HG03521 (cell line): ENCODE results near the gene C10orf88.

ENCODE experiments used
- ATAC-seq: cut with Tn5 transposase; IDR thresholded peaks from one replicate; pipeline ENCODE4 v1.9.1; 2021; ENCODE audit warnings: mild to moderate bottlenecking, moderate library complexity; ENCODE audit not compliant: unreplicated experiment

C10orf88 gene, protein sequence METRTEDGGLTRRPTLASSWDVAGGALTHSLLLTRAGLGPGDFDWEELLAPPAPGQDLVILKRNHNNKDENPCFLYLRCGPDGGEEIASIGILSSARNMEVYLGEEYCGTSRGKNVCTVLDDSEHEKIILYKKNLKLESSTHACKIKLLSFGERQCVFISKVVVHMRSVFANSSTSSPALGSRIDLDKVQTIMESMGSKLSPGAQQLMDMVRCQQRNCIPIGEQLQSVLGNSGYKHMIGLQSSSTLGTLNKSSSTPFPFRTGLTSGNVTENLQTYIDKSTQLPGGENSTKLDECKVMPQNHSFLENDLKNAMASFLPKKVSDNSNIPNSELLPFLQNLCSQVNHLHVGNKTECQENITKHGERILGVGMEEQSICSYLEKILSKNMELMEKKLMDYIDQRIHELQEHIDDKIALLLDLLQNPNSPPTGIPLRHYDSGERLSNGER

DNA sequence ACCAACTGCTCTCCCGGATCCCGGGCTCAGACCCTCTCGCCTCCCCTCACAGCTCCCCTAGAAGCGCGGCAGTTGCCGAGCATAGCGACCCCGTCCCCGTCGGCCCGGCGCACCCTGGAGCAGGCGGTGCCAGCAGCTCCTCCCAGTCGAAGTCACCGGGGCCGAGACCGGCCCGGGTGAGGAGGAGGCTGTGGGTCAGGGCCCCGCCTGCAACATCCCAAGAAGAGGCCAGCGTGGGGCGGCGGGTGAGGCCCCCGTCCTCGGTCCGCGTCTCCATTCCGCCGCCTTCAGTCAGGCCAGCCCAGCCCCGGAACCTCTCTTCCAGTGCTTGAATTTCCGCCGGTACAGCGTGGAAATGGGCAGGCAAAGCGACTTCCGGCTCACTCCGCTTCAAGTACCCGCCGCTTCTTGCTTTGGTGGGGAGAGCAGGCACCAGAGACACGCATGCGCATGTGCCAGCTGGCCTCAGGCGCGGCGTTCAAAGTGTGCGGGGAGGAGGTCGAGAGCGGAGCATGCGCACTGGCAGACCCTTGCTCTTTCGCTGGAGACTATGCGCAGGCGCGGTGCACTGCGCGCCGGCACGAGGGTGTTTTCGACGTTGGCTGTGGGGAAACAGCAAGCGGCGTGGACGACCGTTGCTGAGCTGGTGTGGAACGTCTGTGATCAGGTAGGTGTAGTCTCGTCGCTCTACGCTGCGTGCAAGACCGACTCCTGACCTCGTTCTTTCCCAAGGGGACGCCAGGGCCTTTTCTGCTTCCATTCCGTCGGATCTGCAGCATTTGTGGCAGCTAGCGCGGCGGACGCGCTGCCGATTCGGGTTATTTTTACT lies at the start of gene C10orf88:
Gene C10orf88 (minus strand): TSS at position 326 of the 829 bp plus-strand sequence. CDS start 49 bp downstream, at position 277.
- peak; percentile 97 for ATAC-seq

DNA sequence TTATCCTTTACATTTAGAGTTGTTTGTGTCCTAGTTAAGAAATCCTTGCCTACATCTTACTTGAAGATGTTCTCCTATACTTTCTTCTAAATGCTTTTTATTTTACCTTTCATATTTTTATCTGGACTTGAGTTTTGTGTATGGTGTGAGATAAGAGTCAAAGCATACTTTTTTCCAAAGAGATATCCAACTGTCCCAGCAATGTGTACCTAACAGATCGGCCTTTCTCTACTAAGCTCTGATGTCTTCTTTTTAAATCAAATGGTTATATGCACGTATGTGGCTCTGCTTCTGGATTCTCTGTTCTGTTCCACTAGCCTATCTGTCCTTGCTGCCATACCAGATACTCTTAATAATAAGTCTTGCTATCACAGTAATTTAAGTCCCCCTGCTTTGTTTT lies 47.3 kb upstream of the C10orf88 start:
- no peak for ATAC-seq

DNA sequence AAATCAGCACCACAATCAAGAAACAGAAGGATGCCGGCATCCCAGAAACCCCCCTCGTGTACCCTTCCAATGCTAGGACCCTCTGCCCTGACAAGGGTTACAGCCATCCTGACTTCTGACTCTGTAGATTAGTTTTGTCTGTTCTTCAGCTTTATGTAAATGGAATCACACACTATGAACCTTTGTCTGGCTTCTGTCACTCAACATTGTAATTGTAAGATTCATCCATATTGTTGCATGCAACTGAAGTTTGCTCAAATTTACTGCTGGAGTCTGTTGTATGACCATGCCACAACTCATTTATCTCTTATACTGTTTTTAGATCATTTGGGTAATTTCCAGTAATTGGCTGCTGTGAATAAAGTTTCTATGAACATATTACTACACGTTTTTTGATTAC lies 46.1 kb upstream of the C10orf88 start:
- no peak for ATAC-seq

DNA sequence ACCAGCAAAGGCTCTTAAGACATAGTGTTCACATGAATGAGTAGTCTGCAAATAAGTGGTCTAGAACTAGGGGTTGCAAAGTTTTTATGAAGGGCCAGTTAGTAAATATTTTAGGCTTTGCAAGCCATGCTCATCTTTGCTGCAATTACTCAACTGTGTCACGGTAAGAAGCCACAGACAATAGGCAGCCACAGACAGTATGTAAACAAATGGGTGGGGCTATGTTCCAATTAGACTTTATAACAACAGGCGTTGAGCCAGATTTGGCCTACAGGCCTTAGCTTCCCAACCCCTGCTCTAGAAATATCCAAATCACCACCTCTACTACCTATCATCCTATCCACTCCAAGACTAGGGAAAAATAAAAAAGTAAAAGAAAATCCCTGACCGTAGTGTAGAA lies 45.3 kb upstream of the C10orf88 start:
- ATAC-seq, result no peak

DNA sequence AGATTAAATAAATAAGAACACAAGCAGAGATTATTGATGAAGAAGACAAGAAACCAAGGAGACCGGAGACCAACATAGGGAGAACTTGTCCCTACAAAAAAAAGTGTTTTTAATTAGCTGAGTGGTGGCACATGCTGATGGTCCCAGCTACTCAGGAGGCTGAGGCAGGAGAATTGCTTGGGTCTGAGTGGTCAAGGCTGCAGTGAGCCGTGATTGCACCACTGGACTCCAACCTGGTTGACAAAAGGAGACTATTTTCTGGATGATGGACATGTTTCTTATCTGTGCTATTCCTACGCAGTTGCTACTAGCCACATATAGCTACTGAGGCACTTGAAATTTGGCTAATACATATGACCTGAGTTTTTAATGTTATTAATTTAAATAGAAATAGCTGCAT lies 44.9 kb upstream of the C10orf88 start:
- no peak for ATAC-seq

DNA sequence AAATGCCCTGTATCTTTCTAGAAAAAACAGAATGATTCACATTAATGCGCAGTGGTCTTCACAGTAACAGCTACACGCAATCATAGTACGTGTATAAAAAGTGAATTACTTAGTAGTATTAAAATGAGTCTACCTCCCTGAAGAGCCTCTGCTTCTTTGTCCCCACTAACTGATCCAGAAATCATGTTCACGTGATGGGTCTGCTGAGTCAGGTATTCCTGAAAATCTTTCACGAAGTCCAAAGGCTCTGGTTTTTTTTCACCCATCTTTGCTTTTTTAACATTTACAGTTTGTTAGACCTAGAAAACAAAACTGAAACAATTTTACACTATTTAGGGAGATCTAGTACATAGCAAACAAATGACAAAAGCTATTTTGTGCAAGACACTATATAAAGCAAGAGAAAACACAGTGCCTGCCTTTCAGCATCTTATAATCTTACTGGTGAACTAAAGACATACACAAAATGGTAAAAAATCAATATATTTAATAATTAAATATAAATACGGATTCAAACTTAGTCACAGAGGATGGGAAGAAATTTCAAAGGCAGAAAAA lies 44.4 kb upstream of the C10orf88 start:
- no peak for ATAC-seq

DNA sequence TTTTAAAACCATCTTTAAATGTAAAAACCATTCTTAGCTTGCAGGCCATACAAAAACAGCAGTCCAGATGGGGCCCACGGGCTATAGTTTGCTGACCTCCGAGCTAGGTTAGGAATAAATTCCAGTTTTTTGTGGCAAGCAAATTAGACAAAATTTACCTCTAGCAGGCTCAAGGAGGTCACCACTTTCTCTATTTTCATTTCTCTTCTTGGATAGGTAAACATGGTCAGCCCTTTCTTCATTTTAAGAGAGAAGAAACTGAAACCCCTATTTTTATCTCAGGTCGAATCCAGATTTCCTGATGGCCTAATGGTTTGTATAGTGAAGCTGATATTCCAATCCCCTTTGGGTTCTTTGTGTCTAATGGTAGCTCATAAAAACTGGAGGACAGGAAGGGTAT lies 43.8 kb upstream of the C10orf88 start:
- no peak for ATAC-seq

DNA sequence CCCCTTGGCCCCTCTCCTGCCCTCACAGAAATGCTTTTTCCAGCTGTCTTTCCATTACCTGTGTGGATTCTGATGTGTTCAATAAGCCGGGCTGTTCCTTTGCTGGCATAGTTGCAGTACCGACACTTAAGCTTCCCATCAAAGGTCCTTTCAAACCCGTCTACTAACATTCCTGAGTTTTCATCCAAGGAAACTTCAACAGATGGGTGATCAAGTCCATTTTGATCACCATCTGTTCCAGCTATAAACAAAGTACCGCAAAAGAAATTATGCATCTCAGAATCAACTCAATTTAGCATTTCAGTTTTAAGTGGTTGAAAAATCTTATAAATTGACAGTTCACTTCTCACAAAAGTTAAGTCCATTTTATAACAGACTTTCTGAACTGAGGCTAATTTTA lies 41.9 kb upstream of the C10orf88 start:
- no peak for ATAC-seq

DNA sequence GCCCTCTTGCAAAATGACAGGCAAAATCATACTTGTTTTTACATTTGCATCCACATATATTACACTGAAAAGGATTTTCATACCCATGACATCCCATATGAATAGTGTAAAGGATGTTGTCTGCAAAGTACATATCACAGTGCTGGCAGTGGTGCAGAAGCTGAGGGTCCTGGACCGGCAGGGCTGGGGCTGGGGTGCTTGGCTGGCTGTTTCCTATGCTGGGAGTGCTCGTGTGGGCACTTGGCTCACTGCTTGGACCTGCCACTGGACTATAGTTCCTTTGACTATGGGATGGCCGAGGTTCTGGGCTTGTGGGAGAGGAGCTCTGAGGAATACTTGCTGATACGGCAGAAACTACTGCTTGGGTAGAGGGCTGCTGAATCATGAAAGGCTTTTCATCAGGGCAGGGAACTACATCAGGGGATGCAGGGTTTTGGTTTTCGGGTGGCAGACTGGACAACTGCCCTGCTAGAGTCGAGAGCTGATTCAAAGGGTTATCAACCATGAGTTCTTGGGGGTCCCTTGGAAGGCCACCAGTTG lies 39.8 kb upstream of the C10orf88 start:
- no peak for ATAC-seq

DNA sequence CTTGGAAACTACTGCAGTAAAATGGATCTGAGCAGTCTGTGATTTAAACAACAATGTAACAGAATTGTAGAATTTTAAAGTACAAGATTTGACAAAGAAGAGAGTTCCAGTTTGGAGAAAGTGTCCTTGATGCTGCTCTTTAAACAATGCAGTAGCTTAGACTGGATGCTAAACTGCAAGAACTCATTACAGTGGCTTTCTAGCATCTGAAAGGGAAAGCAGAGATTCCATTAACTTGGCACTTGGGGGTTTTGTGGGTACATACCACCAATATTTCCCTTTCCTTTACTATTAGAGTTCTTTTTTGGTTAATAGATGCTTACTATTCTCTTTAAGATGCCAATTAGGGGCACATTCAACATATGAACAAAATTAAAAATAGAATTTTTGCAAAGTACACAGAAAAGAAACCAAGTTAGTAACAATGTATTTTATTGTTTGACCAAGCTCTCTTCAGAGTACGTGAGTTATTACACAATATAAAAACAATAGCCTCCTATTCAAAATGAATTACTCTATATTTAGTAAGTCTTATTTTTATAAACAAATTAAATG lies 38.1 kb upstream of the C10orf88 start:
- no peak for ATAC-seq

DNA sequence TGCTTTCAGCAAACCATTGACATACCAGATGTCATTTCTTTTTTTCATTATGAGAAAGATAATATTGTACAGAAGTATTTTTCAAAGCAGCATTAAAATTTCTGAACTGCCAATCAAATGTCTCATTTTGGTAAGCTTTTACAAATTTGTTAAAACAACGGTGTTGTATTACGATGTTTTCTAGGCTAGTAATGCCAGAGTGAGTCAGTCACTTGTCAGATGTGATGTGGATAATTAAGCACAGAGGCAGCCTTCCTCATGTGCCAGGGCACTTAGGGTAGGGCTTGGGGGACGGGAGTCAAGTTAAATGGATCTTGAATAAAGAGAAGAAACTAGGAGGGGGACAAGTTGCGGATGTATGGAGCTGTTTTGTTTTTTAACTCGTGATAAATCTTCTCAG lies 36.3 kb upstream of the C10orf88 start:
- ATAC-seq, result no peak

DNA sequence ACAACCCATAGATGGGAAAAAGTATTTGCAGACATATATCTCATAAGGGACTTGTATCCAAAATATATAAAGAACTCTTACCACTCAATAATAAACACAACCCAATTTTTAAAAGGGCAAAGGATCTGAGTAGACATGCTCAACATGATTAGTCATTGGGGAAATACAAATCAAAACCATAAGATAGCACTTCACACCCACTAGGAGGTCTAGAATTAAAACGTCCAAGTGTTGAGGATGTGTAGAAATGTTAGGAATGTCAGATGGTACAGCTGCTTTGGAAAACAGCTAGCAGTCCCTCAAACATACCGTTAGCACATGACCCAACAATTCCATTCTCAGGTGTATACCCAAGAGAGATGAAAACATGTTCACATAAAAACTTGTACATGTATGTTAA lies 34.5 kb upstream of the C10orf88 start:
- ATAC-seq, result no peak

DNA sequence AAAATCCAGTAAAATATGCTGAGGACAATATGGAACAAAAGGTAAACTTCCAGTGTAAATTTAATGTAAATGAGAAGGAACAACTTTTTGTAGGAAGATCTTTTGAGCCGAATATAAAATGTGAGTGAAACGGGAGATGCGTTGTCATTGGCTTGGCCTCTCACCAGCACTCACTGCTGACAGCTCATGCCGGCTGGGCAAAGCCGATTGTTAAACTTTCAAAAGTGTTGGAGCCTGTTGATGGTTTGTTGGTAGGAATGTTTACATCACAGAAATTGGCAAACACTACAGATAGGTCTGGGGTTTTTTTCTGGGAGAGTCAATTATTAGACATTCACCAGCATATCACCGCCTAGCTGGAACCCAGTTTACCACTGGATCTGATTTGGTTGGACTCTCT lies 32.3 kb upstream of the C10orf88 start:
- no peak for ATAC-seq

DNA sequence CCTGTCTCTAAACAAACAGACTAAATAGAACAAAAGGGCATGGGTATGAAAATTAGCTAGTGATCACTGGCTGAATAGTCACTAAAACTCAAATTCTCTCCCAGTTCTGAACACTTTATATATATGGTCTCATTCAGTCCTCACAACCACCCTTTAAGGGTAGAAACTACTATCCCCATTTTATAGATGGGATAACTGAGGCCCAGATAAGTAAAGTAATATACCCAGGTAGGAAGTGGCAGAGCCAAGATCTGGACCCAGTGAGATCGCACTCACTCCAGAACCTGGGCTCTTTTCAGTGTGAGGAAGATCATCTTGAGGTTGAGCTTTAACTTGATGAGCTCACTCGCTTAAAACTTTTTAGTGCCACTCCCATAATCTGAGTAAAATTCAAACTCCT lies 30.7 kb upstream of the C10orf88 start:
- ATAC-seq, result no peak

DNA sequence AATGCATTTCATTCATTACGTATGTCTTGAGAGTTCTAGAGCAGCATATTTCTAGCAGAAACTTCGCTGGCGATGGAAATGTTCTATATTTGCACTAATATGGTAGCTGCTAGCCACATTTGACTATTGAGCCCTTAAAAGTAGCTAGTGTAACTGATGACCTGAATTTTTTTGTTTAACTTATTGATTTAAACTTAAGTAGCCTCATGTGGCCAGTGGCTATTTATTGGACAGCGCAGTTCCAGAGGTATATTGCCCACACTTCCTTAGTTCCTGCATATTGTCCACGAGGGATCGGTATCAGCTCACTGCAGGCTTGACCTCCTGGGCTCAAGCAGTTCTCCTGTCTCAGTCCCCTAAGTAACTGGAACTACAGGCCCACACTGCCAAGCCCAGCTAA lies 29.9 kb upstream of the C10orf88 start:
- ATAC-seq, result no peak

DNA sequence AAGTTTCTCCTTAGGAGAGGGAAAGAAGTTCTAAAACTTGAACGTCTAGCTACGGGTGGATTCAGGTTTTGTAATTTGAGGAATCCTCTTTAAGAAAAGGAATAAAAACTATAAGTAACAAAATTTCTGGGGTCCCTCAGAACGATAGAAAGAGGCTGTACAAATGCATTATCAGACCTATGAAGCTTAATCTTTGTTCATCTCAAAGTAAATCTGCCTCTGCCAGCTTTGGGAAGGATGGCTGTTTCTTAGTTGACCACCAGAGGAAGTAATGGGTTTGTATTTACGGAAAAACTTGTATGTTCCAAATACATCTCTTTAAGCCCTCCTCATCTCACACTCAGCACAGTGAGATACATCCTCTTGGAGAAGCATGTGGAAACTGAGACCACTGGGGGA lies 27.0 kb upstream of the C10orf88 start:
- no peak for ATAC-seq

DNA sequence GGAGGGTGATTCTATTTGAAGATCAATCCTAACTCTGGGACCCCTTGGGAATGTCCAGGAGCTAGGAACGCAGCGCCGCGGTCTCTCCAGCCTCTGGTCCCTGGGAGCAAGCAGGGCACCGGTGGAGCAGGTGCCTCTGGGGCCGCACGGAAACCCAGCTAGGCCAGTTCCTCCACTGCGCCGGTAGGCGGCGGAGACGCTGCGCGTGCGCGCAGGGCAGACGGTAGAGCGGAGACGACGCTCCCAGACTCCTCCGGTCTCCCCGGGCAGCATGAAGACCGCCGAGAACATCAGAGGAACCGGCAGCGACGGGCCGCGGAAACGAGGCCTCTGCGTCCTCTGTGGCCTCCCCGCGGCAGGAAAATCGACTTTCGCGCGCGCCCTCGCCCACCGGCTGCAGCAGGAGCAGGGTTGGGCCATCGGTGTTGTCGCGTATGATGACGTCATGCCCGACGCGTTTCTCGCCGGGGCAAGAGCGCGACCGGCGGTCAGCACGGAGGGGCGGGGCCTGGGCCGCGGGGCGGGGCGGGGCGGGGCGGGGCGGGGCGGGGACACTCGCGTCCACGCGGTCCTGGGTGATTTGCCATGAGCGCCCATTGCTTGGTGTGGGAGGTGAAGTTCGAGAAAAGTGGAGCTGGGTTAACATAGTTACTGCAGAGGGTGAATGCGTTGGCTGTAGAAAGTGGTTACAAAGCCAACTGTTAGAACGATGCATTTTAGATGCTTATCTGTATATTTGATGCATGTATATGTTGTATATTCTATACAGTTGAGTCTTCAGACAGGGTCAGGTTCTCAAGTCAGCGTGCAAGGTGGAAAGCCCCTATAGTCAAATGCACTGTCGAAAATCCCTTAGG lies 26.4 kb upstream of the C10orf88 start, which contains the start of gene PSTK:
Gene PSTK (plus strand): TSS at position 193 of the 857 bp plus-strand sequence. CDS start 79 bp downstream, at position 272.
- peak; percentile 97 for ATAC-seq

DNA sequence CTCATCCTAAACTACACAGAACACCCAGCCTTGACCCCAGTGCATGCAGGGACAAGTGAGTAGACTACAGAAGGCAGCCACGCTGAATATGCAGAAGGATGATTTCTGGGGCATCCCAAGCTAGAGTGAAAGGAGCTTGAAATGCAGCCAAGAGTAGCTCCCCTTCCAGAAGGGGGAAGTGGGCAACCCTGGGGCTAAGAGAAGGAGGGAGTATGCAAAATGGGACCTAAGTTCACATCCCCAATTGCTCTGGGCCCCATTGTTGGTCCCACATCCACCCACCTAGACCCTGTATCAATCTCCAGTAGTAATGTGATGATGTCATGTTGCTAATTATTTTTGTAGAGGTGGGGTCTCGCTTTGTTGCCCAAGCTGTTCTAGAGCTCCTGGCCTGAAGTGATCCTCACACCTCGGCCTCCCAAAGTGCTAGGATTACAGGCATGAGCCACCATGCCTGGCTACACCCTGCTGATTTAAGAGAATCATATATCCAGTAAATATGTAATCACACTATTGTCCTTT lies 20.6 kb upstream of the C10orf88 start:
- no peak for ATAC-seq

DNA sequence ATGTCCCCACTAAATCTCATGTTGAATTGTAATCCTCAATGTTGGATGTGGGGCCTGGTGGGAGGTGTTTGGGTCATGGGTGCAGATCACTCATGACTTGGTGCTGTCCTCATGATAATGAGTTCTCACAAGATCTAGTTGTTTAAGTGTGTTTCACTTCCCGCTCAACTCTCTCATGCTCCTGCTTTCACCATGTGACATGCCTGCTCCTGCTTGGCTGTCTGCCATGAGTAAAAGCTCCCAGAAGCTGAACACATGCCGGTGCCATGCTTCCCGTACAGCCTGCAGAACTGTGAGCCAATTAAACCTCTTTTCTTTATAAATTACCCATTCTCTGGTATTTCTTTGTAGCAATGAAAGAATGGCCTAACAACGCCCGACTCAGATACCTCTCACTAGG lies 20.0 kb upstream of the C10orf88 start:
- no peak for ATAC-seq

DNA sequence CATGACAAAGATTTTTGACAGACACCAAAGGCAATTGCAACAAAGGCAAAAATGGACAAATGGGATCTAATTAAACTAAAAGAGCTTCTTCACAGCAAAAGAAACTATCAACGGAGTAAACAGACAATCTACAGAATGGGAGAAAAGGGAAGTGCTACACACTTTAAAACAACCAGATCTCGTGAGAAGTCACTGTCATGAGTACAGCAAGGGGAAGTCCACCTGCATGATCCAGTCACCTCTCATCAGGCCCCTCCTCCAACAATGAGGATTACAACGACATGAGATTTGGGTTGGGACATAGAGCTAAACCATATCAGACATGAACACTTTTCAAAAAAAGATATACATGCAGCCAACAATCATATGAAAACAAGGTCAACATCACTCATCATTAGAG lies 14.7 kb upstream of the C10orf88 start:
- no peak for ATAC-seq
